GM12873 (cell line): ENCODE measurements around the gene ZMYND8.

Source experiments
- TF ChIP-seq, protein P1 (sequence below): IDR thresholded peaks from 2 replicates; pipeline ENCODE4 v1.5.1; 2012; ENCODE audit warnings: low read depth, mild to moderate bottlenecking, moderate library complexity, low read length, control low read depth; ENCODE audit not compliant: insufficient read depth; ENCODE audit errors: missing control alignments

Gene ZMYND8

DNA sequence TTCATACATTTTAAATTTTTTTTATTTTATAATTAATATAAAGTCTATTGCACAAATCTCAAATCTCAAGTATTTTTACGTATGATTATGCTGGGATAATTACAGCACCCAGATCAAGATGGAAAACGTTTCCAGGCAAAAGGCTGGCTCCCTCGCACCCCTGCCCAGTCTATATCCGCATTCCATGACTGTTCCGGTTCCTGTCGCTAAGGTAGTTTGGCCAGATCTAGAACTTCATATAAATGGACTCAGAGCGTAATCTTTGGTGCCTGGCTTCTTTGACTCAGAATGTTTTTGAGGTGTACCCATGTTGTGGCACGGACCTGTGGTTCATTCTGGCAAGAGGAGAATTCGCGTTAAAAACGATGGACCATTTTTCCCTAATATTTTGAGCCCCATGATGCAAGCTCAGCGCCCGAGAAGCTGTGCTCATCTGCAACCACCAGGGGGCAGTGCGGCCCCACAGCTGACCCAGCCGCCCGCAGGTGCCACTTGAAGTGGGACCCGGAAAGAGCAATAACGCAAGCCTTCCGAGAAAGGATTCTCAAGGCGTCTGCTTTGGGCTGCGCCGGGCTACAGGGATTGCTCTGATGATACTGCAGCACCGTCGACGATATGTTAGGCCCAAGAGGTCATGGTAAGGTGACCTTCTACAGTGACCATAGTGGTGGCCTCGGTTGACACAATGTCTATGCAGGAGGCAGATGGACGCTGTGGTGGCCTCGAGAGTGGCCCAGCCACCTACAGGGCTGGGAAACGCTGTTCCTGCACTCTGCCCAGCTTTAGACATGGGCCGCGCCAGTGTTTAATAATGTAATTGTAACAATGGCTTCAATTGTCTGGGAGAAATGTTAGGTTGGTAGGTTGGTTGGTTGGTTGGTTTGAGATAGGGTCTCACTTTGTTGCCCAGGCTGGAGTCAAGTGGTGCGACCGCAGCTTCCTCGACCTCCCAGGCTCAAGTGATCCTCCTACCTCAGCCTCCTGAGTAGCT is 160.1 kb downstream of the ZMYND8 start:
- TF ChIP-seq, protein P1, sequence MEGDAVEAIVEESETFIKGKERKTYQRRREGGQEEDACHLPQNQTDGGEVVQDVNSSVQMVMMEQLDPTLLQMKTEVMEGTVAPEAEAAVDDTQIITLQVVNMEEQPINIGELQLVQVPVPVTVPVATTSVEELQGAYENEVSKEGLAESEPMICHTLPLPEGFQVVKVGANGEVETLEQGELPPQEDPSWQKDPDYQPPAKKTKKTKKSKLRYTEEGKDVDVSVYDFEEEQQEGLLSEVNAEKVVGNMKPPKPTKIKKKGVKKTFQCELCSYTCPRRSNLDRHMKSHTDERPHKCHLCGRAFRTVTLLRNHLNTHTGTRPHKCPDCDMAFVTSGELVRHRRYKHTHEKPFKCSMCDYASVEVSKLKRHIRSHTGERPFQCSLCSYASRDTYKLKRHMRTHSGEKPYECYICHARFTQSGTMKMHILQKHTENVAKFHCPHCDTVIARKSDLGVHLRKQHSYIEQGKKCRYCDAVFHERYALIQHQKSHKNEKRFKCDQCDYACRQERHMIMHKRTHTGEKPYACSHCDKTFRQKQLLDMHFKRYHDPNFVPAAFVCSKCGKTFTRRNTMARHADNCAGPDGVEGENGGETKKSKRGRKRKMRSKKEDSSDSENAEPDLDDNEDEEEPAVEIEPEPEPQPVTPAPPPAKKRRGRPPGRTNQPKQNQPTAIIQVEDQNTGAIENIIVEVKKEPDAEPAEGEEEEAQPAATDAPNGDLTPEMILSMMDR, result peak; percentile 96

DNA sequence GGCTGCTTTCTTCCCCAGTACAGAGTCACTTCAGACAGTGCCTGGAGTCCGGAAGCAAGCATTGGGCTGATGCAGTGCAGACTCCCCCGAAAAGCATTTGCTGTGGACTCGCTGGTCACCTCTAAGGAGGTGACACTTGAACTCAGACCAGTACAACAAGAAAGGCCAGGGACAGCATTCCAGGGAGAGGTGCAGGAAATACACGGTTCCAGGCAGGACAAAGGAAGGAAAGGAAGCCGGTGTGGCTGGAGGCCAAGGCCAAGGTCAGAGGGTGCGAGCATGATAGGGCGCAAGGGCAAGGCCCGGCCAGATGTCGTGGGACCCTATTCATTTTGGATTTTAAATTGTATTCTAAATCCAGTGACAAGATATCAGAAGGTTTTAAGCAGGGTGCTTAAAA is 160.9 kb downstream of the ZMYND8 start:
- TF ChIP-seq, protein P1, result no peak

DNA sequence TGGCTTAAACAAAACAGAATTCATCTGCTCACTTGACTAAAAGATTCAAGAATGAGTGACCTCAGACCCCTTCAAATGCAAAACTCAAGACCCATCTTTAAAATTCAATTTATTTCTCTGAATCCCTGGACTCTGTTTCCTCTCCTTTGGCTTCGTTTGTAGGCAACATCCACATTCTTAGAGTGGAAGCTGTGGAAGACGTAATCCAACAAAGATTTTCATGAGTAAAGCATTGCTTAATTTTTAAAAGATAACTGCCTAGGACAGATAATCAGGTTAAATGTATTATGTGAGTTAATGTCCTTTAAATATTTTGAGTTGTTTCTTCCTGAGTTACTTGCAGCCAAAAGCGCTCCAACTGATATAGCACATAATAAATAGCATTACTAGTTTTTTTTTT is 164.5 kb downstream of the ZMYND8 start:
- TF ChIP-seq, protein P1, result no peak

DNA sequence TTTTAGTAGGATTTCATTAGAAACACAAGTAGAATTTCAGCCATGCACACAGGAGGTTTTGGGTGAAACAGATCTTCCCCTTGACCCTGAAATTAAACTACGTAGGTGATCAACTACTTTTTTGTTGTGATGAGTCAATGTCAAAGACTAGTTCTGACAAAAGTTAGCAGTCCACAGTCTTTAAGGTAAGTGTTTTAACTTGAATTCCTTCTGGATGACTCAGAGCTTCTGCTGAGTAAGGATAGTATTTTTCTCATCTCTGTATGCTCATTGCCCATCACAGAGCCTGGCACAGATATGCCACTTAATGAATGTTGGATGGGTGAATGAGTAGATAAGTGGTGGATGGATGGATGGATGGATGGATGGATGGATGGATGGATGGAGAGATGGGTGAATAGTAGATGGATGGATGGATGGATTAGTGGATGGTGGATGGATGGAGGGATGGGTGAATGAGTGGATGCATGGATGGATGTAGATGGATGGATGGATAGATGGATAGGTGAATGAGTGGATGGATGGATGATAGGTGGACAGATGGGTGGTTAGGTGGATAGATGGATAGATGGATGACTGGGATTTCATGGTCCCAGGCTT is 165.3 kb downstream of the ZMYND8 start:
- TF ChIP-seq, protein P1, result no peak

DNA sequence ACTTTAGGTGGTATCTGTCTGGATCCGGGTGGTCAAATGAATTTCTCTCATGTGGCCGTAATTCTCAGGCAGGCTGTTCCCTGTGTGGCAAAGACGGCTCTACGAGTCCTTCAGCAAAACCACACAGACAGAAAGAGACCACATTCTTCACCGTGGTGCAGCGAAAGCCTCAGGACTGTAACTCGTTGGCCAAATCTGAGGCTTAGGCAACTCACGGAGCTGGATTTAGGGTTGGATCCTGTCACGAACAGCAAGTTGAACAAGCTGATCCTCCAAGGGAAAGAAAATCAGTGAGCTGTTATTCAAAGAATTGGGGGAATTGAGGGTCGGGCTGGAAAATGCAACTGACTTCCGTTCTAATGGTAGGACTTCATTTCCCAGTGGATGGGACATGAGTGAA is 167.4 kb downstream of the ZMYND8 start:
- TF ChIP-seq, protein P1, result no peak

DNA sequence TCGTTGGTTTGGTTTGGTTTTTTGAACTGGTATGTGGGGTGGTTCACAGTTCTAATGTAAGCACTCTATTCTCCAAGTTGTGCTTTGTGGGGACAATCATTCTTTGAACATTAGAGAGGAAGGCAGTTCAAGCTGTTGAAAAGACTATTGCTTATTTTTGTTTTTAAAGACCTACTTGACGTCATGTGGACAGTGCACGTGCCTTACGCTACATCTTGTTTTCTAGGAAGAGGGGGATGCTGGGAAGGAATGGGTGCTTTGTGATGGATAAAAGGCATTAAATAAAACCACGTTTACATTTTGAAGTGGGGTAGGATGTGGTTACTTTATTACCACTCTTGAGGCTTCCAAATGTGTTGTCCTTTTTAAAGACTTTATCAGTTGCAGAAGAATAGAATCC is 168.0 kb downstream of the ZMYND8 start:
- TF ChIP-seq, protein P1, result no peak

DNA sequence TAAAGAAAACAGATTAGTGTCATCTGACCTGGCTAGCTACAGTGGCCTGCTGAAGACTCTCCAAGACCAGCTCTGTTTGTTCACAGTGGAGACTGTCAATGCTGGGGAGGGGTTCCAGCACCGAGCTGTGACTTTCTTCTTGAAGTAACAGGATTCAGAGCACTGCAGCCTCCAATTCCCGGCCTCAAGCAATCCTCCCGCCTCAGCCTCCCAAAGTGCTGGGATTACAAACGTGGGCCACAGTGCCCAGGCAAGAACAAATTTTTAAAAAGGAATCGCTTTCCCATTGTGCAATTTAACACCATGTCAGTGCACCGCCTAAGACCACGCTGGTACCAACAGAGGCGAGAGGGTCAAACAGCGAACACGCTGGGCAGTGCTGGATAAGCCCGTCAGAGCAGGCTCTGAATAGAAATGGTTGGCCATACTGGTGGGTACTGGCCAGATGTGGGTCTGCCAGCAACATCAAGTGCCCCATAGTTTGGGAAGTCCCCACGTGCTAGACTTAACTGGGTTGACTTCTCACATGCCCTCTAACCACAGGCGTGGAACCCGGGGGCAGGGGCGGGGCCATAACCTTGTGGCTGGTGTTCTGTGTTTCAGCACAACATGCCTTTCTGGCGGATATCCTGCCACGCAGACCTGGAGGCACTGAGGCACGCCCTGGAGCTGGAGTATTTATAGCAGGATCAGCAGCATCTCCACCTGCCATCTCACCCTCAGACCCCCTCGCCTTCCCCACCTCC is 168.9 kb downstream of the ZMYND8 start:
- TF ChIP-seq, protein P1, result no peak
